Measurements from ENCODE around the gene ELMO3.

The ELMO3 gene

GRCh38 chr16:67211674-67212073 is 12.7 kb downstream of the ELMO3 start:
- H3K4me3 ChIP-seq (ENCODE audit: low read depth, low read length), result no peak overlapping the region
- TF ChIP-seq CTCF (IDR thresholded peaks at IDR 0.05; ENCODE audit: control insufficient read depth, extremely low read depth, insufficient read depth), result no peak
- DNase-seq (ENCODE audit: low read depth), result no peak

DNA sequence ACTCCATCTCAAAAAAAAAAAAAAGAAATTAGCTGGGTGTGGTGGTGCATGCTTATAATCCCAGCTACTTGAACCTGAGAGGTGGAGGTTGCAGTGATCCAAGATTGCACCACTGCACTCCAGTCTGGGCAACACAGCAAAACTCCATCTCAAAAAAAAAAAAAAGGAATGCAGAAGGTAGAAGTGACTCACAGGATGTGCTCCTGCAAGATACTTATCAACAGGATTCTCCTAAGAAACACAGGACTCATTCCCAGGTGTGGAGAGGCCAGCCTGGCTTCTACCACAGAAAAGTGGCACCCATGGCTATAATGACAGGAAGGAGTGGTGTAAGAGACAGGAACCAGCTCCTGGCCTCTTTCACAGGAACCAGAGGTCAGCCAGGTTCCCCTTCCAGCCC is 13.8 kb downstream of the ELMO3 start:
- DNase-seq (ENCODE audit: low read depth), result no peak
- no peak overlapping the region for H3K4me3 ChIP-seq (ENCODE audit: low read depth, low read length)
- no peak for TF ChIP-seq CTCF (IDR thresholded peaks at IDR 0.05; ENCODE audit: control insufficient read depth, extremely low read depth, insufficient read depth)

DNA sequence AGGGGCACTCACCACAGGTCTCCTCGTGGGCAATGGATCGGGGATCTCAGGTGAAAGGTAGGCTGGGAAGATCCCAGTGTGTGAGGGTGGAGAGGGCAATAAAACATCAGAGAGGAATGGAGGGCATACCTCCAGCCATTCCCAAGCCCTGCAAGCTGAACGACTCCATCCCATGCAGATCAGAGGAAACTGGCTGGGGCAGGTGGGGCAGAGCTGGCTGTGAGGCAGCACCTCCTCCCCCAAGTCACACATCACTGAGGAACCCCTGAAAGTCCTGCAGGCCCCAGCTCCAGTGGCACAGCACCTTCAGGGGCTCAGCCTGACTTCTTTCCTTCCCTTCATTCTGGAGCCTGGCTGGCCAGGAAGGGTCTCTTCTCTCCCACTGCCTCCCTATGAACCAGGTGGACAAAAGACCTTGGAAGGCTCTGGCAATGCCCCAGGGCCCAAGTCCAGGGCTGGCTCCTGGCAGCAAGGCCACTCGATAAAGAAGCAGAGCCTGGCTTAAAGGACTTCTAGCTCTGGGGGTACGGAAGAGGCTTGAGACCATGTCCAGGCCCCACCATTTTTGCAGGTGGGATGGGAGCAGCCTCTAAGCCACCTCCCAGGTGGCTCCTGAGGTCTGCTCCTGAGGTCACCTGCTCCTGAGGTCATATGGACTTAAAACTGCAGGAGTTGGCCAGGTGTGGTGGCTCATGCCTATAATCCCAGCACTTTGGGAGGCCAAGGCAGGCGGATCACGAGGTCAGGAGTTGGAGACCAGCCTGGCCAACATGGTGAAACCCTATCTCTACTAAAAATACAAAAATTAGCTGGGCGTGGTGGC is 14.5 kb downstream of the ELMO3 start:
- no peak for TF ChIP-seq CTCF (IDR thresholded peaks at IDR 0.05; ENCODE audit: control insufficient read depth, extremely low read depth, insufficient read depth)
- DNase-seq (ENCODE audit: low read depth), result no peak
- H3K4me3 ChIP-seq (ENCODE audit: low read depth, low read length), result no peak overlapping the region

DNA sequence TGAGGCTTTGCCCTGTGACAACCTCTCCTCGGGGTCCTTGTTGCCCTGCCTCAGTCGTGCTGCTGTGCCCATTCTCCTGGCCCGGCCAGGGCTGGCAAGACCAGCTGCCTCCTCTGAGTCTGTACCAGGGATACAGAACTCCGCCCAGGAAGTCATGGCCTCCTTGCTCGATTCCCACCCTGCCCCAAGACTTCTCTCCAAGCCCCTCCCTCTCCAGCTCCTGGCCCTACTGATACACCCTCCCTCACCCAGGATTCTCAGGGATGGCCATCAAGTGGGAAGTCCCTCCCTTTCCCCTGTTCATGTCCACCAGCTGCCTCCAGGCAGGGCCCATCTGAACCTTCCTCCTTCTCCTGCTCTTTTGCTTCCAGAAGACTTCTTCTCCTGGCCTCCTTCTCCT is 16.8 kb downstream of the ELMO3 start:
- DNase-seq (ENCODE audit: low read depth), result no peak
- no peak overlapping the region for H3K4me3 ChIP-seq (ENCODE audit: low read depth, low read length)
- no peak for TF ChIP-seq CTCF (IDR thresholded peaks at IDR 0.05; ENCODE audit: control insufficient read depth, extremely low read depth, insufficient read depth)

GRCh38 chr16:67216612-67217490 is 17.9 kb downstream of the ELMO3 start:
- no peak for DNase-seq (ENCODE audit: low read depth)
- no peak overlapping the region for H3K4me3 ChIP-seq (ENCODE audit: low read depth, low read length)
- TF ChIP-seq CTCF (IDR thresholded peaks at IDR 0.05; ENCODE audit: control insufficient read depth, extremely low read depth, insufficient read depth), result no peak

GRCh38 chr16:67223992-67224391 is 25.1 kb downstream of the ELMO3 start:
- TF ChIP-seq CTCF (IDR thresholded peaks at IDR 0.05; ENCODE audit: control insufficient read depth, extremely low read depth, insufficient read depth), result no peak
- H3K4me3 ChIP-seq (ENCODE audit: low read depth, low read length), result no peak overlapping the region
- DNase-seq (ENCODE audit: low read depth), result peak; percentile 46

Measured in LNCaP clone FGC (cell line).